Natural killer cell (primary cell): ENCODE results near the gene OR11G2. TPM values are rescaled to one million over a fixed set of nuclear protein-coding genes. Genes with fewer than 3 reads are reported as not detected.
"Not testable (repeated sequence)": the region's sequence is repeated elsewhere in the genome, so short reads cannot be mapped to it uniquely, and the experiment has no call there.

Experiments used
- ATAC-seq, 3 donors: fragments of 150-1000 bp in 2 of 3; fragments of 200-7000 bp in 1 of 3; cut with Tn5 transposase; 1 replicate in 1 of 3; 2 replicates in 2 of 3; pipeline ENCODE4 v1.10.0; 2021; ENCODE audit warnings: mild to moderate bottlenecking in 2 of 3, moderate library complexity in 2 of 3
- DNase-seq, 2 donors: peaks; one replicate each; pipeline versions ENCODE4 v3.0.0 to v3.0.0-alpha.2; 2013 to 2021; ENCODE audit warnings: mixed read lengths in 1 of 2
- H3K27ac ChIP-seq: one replicate; pipeline ENCODE4 v1.5.1; 2013; ENCODE audit warnings: mild to moderate bottlenecking, low read length
- H3K27me3 ChIP-seq: one replicate; pipeline ENCODE4 v1.6.1; 2013; ENCODE audit warnings: low read length; ENCODE audit not compliant: control insufficient read depth, insufficient read depth
- H3K36me3 ChIP-seq: one replicate; pipeline ENCODE4 v1.6.1; 2013; ENCODE audit warnings: low read length; ENCODE audit not compliant: control insufficient read depth, insufficient read depth
- H3K4me1 ChIP-seq: one replicate; pipeline ENCODE4 v1.6.1; 2013; ENCODE audit warnings: low read length; ENCODE audit not compliant: control insufficient read depth, insufficient read depth
- H3K4me3 ChIP-seq: one replicate; pipeline ENCODE4 v1.5.1; 2013; ENCODE audit warnings: low read length
- H3K9me3 ChIP-seq: one replicate; pipeline ENCODE4 v1.6.1; 2013; ENCODE audit warnings: low read length; ENCODE audit not compliant: control insufficient read depth, insufficient read depth
- H3K27ac Mint-ChIP-seq, 2 donors: one replicate each; pipeline ENCODE4 v1.8.0; 2022; ENCODE audit warnings: mild to moderate bottlenecking in 2 of 2, mixed read lengths in 2 of 2, moderate library complexity in 1 of 2
- H3K27me3 Mint-ChIP-seq, 2 donors: one replicate each; pipeline ENCODE4 v1.8.0; 2022; ENCODE audit warnings: low read depth in 2 of 2, mixed read lengths in 2 of 2
- H3K36me3 Mint-ChIP-seq: one replicate; pipeline ENCODE4 v1.8.0; 2022; ENCODE audit warnings: mixed read lengths
- H3K4me1 Mint-ChIP-seq, 2 donors: one replicate each; pipeline ENCODE4 v1.8.0; 2022; ENCODE audit warnings: mixed read lengths in 2 of 2
- H3K4me3 Mint-ChIP-seq: one replicate; pipeline ENCODE4 v1.8.0; 2022; ENCODE audit warnings: mild to moderate bottlenecking, moderate library complexity, mixed read lengths
- H3K9me3 Mint-ChIP-seq, 2 donors: one replicate each; pipeline ENCODE4 v1.8.0; 2022; ENCODE audit warnings: mixed read lengths in 2 of 2
- CTCF ChIP-seq: fragments of 200-600 bp; IDR thresholded peaks from one replicate; pipeline ENCODE4 v1.8.0; 2022; ENCODE audit warnings: antibody characterized with exemption
- WGBS: methylation state at CpG from one replicate; pipeline ENCODE4 v1.1.7; 2013; ENCODE audit warnings: missing lambda C conversion rate; ENCODE audit not compliant: insufficient coverage; 5-methylcytosine and 5-hydroxymethylcytosine counted together
- intact Hi-C: fragments of 100-400 bp; cut with micrococcal nuclease; formaldehyde crosslinking; loops from one replicate; pipeline ENCODE4 v1.14.2; 2022
- total RNA-seq, 4 donors: library from RNA; stranded (reverse); fragments of 120-200 nt in 1 of 4; gene quantifications; one replicate each; pipeline versions ENCODE4 v1.2.3 to v1.2.4, GENCODE V29; 2013 to 2022

OR11G2 gene
- total RNA-seq, 3 donors from 2014 or later (not counting 1 experiment from before 2014, with no cell fraction given) = not detected

GRCh38 chr14:20167091-20167490, 23.6 kb upstream of the OR11G2 start:
- TF ChIP-seq CTCF = no peak
- Mint-ChIP-seq H3K27me3 (no peaks in the 10 kb centered on the region), H3K4me3 (no peak overlapping the region), H3K27ac (no peak overlapping the region), H3K36me3 (peaks cover 8% of the 10 kb centered on the region), H3K4me1 (no peaks in the 10 kb centered on the region), H3K9me3 (peaks cover 5 to 19% of the 10 kb centered on the region in 2 donors)
- no peak overlapping the region for H3K4me3 ChIP-seq
- H3K27me3 ChIP-seq = no peaks in the 10 kb centered on the region
- no peaks in the 10 kb centered on the region for H3K36me3 ChIP-seq
- DNase-seq (no peak), ATAC-seq (no peak)
- H3K4me1 ChIP-seq = no peaks in the 10 kb centered on the region
- peaks cover 5% of the 10 kb centered on the region for H3K9me3 ChIP-seq
- H3K27ac ChIP-seq = no peak overlapping the region
- intact Hi-C loops = no loop called here

- H3K27ac ChIP-seq, H3K9me3 ChIP-seq, ATAC-seq, H3K36me3 ChIP-seq, H3K4me3 ChIP-seq, DNase-seq, H3K4me1 Mint-ChIP-seq, intact Hi-C loops, H3K4me3 Mint-ChIP-seq, H3K27ac Mint-ChIP-seq, H3K27me3 ChIP-seq, H3K27me3 Mint-ChIP-seq, H3K9me3 Mint-ChIP-seq, H3K36me3 Mint-ChIP-seq, H3K4me1 ChIP-seq: not testable (repeated sequence)
These were observed 20.8 kb upstream of the OR11G2 start for GRCh38 chr14:20169852-20170251.

- DNase-seq, H3K27me3 ChIP-seq, H3K27ac Mint-ChIP-seq, H3K4me1 Mint-ChIP-seq, ATAC-seq, H3K4me1 ChIP-seq, H3K9me3 ChIP-seq, intact Hi-C loops, H3K36me3 Mint-ChIP-seq, H3K4me3 ChIP-seq, H3K4me3 Mint-ChIP-seq, H3K9me3 Mint-ChIP-seq, H3K27ac ChIP-seq, H3K36me3 ChIP-seq, H3K27me3 Mint-ChIP-seq: not testable (repeated sequence)
These were observed 16.5 kb upstream of the OR11G2 start for GRCh38 chr14:20174205-20174604.

GRCh38 chr14:20176330-20176729, 14.4 kb upstream of the OR11G2 start:
- Mint-ChIP-seq H3K9me3 (peaks cover 0 to 5% of the 10 kb centered on the region in 2 donors), H3K36me3 (no peaks in the 10 kb centered on the region), H3K4me3 (no peak overlapping the region), H3K27me3 (peaks cover 0 to 4% of the 10 kb centered on the region in 2 donors), H3K4me1 (no peaks in the 10 kb centered on the region), H3K27ac (no peak overlapping the region)
- no peak overlapping the region for H3K4me3 ChIP-seq
- WGBS = 77% methylated on average over 4 of the region's 6 CpGs
- no peak for ATAC-seq
- no peak overlapping the region for H3K27ac ChIP-seq
- no peaks in the 10 kb centered on the region for H3K9me3 ChIP-seq
- no peak for DNase-seq
- intact Hi-C loops = no loop called here
- no peaks in the 10 kb centered on the region for H3K27me3 ChIP-seq
- no peaks in the 10 kb centered on the region for H3K4me1 ChIP-seq
- no peaks in the 10 kb centered on the region for H3K36me3 ChIP-seq
- TF ChIP-seq CTCF = no peak

GRCh38 chr14:20177433-20177974, 13.2 kb upstream of the OR11G2 start:
- Histone ChIP-seq H3K27ac (no peak overlapping the region), H3K4me3 (no peak overlapping the region), H3K9me3 (no peaks in the 10 kb centered on the region), H3K27me3 (no peaks in the 10 kb centered on the region), H3K36me3 (no peaks in the 10 kb centered on the region), H3K4me1 (no peaks in the 10 kb centered on the region)
- WGBS = 65% methylated on average over 7 of the region's 7 CpGs
- H3K4me1 Mint-ChIP-seq = no peaks in the 10 kb centered on the region
- ATAC-seq (no peak), DNase-seq (no peak)
- H3K9me3 Mint-ChIP-seq = peaks cover 0 to 7% of the 10 kb centered on the region in 2 donors
- intact Hi-C loops = no loop called here
- H3K27ac Mint-ChIP-seq = no peak overlapping the region
- no peak for TF ChIP-seq CTCF
- H3K4me3 Mint-ChIP-seq = no peak overlapping the region
- H3K27me3 Mint-ChIP-seq = peaks cover 0 to 6% of the 10 kb centered on the region in 2 donors
- H3K36me3 Mint-ChIP-seq = no peaks in the 10 kb centered on the region
